Activated naive CD4-positive, alpha-beta T cell treated with anti-CD3 and anti-CD28 coated beads, Interleukin-2, amount 50 U/mL, for 24 hours (primary cell): ENCODE data around the gene CRYL1.

Source experiments
- H3K27ac Mint-ChIP-seq: one replicate; pipeline ENCODE4 v1.8.0; 2021; ENCODE audit warnings: mild to moderate bottlenecking, mixed read lengths
- H3K27me3 Mint-ChIP-seq: one replicate; pipeline ENCODE4 v1.8.0; 2021; ENCODE audit warnings: mixed read lengths
- H3K36me3 Mint-ChIP-seq: one replicate; pipeline ENCODE4 v1.8.0; 2021; ENCODE audit warnings: mixed read lengths
- H3K4me1 Mint-ChIP-seq: one replicate; pipeline ENCODE4 v1.8.0; 2021; ENCODE audit warnings: mixed read lengths
- H3K4me3 Mint-ChIP-seq: one replicate; pipeline ENCODE4 v1.8.0; 2021; ENCODE audit warnings: mild to moderate bottlenecking, mixed read lengths
- H3K9me3 Mint-ChIP-seq: one replicate; pipeline ENCODE4 v1.8.0; 2021; ENCODE audit warnings: mixed read lengths

Gene CRYL1

GRCh38 chr13:20482787-20483186 lies 42.9 kb downstream of the CRYL1 start:
- Mint-ChIP-seq H3K4me1 (peaks cover 13% of the 10 kb centered on the region), H3K9me3 (no peaks in the 10 kb centered on the region), H3K36me3 (peaks cover 9% of the 10 kb centered on the region), H3K4me3 (no peak overlapping the region), H3K27ac (no peak overlapping the region), H3K27me3 (no peaks in the 10 kb centered on the region)

DNA sequence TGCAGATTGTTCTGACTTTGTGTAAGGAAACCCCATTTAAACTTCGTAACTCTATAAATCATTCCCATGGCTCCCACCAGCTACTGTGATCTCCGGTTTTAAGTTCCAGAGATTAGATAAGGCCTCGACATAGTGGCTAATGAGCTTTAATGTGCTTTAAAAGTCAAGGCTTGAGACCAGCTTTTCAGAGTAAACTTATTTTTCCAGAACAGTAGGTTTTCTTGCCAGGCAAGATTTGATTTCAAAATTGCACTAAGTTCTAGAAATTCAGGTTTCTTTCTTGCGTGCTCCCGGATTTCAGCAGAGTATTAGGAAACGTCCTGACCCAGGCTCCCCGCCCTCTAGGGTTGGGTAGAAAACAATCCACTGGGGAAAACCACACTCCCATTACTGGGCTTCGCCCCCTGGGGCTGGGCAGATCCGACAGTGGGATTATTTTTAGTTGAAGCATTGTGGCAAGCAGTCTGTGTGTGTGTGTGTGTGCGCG lies 43.3 kb downstream of the CRYL1 start:
- Mint-ChIP-seq H3K36me3 (peaks cover 9% of the 10 kb centered on the region), H3K9me3 (no peaks in the 10 kb centered on the region), H3K4me1 (peaks cover 14% of the 10 kb centered on the region), H3K4me3 (no peak overlapping the region), H3K27ac (no peak overlapping the region), H3K27me3 (no peaks in the 10 kb centered on the region)

DNA sequence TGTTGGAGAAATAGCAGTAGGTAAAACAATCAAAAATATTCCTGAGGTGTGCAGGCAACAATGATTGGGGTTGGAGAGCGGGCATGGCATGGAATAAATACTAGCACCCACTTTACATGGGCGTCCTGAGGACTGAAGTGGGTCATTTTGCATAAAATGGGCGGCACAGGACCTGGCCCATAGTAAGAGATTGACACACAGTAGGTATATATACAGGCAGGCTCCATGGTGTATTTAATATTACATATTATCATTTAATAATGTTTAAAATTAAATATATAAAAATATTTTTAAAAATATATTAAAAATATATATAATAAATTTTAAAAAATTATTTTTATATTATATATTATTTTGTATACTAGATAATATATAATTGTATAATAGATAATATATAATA lies 48.3 kb downstream of the CRYL1 start:
- Mint-ChIP-seq H3K4me3 (no peak overlapping the region), H3K9me3 (no peaks in the 10 kb centered on the region), H3K4me1 (peaks cover 50% of the 10 kb centered on the region), H3K27me3 (no peaks in the 10 kb centered on the region), H3K36me3 (peaks cover 4% of the 10 kb centered on the region), H3K27ac (no peak overlapping the region)

DNA sequence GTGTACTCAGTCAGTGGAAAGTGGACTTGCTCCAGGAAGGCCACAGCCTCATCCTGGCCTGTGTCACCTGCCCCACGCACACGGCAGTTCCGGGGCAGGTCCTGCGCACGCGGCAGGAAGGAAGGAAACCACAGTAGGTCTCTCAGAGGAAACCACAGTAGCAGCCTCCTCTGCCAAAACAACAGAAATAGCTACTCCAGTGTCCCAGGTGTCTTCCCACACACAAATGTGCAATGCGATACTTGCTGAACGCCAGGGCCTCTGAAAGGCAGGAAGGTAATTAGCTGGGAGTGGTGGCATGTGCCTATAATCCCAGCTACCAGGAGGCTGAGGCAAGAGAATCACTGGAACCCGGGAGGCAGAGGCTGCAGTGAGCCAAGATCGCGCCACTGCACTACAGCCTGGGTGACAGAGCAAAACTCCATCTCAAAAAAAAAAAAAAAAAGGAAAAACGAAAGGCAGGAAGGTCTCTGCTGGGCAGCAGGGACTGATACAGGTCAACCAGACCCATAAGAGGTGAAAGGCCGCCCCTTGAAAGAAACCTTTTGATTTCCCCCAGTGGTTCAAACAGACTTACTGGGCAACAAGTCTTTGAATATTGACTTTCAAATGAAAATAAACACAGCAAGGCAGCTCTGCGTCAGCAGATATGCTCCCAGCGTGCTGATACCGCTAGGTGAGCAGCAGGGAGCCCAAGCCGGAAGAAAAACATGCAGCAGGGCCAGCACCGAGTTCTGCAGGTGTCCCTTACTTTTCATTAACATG lies 49.5 kb downstream of the CRYL1 start:
- H3K4me3 Mint-ChIP-seq, result peak overlapping the region; percentile 79
- peak overlapping the region; percentile 86 for H3K27ac Mint-ChIP-seq
- H3K36me3 Mint-ChIP-seq, result peaks cover 6% of the 10 kb centered on the region
- H3K27me3 Mint-ChIP-seq, result no peaks in the 10 kb centered on the region
- peaks cover 51% of the 10 kb centered on the region for H3K4me1 Mint-ChIP-seq
- H3K9me3 Mint-ChIP-seq, result no peaks in the 10 kb centered on the region

DNA sequence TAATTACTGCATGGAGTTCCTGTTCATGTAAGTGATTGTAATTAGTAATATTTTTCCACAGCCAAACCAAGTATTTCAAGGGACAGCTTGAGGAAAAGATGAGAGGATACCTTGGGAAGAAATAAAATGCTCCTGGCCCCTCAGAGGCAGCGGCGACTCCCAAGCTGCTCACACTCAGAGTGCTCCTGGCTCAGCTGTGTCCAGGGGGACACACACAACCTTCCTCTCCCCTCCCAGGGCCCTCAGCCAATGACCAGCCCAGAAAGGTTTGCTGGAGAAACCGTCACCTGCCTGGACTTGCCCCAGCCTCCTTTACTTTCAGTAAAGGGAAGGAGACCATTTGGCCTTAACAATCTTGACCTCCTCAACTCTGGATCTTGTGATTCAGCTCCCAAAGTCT lies 51.1 kb downstream of the CRYL1 start:
- Mint-ChIP-seq H3K4me1 (peaks cover 47% of the 10 kb centered on the region), H3K36me3 (peaks cover 7% of the 10 kb centered on the region), H3K4me3 (no peak overlapping the region), H3K9me3 (no peaks in the 10 kb centered on the region), H3K27me3 (no peaks in the 10 kb centered on the region), H3K27ac (peak overlapping the region; percentile 70)

DNA sequence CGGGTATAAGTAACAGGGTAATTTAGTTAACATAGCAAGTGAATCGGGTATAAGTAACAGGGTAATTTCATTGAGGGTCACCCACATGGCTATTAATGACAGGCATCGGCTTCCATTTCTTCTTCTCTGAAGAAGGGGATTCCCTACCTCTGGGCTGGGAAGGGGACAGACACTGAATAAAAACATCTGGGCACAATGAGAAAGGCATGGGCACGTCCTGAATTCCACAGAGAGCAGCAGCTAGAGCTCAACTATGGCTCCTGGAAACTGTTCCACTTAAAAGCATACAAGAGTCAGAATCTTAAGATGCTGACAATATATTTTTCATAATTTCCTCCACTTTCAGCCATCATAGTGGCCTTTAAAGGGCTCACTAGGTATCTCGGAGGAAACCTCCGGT lies 51.8 kb downstream of the CRYL1 start:
- H3K4me1 Mint-ChIP-seq, result peaks cover 47% of the 10 kb centered on the region
- H3K4me3 Mint-ChIP-seq, result peak overlapping the region; percentile 15
- H3K9me3 Mint-ChIP-seq, result no peaks in the 10 kb centered on the region
- H3K36me3 Mint-ChIP-seq, result peaks cover 7% of the 10 kb centered on the region
- H3K27ac Mint-ChIP-seq, result peak overlapping the region; percentile 14
- H3K27me3 Mint-ChIP-seq, result no peaks in the 10 kb centered on the region

DNA sequence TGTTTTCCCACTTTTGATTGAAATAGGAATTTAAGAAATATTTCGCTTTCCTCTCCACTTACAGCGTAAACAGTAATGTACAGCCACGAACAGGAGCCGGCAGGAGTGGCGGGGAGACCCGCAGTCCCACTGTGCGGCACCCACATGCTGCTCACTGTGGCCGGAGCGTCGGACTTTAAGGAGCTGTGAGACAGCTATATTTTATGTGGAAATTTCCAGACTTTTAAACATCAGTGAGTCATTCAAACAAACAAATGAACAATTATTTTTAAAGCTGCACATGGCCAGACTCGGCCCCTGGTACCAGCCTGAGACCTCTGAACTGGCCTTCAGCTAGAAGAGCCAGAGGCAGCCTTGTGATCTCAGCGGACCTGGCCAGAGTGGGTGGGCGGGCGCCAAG lies 52.5 kb downstream of the CRYL1 start:
- H3K27ac Mint-ChIP-seq, result no peak overlapping the region
- H3K4me3 Mint-ChIP-seq, result no peak overlapping the region
- H3K4me1 Mint-ChIP-seq, result peaks cover 47% of the 10 kb centered on the region
- H3K9me3 Mint-ChIP-seq, result no peaks in the 10 kb centered on the region
- H3K36me3 Mint-ChIP-seq, result peaks cover 7% of the 10 kb centered on the region
- H3K27me3 Mint-ChIP-seq, result no peaks in the 10 kb centered on the region

DNA sequence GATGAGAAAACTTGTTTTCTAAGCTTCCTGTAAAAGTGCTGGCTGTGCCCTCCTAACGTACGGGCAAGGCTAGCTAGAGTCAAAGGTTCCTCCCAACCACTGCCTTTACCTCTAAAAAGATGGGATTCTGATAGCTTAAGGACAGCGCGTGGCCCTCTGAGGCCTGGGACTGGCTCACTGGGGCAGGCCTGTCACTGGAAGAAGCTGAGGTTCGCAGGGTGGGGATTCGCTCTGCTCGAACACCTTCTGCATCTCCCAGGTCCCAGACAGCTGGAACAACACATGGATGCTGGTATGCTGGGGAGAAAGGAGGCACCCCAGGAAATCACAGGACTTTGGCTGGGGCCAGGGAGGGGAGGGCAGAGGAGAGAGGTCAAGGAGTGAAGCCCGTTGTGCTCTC lies 53.1 kb downstream of the CRYL1 start:
- H3K27ac Mint-ChIP-seq, result no peak overlapping the region
- no peak overlapping the region for H3K4me3 Mint-ChIP-seq
- H3K4me1 Mint-ChIP-seq, result peaks cover 47% of the 10 kb centered on the region
- peaks cover 7% of the 10 kb centered on the region for H3K36me3 Mint-ChIP-seq
- no peaks in the 10 kb centered on the region for H3K27me3 Mint-ChIP-seq
- H3K9me3 Mint-ChIP-seq, result no peaks in the 10 kb centered on the region

DNA sequence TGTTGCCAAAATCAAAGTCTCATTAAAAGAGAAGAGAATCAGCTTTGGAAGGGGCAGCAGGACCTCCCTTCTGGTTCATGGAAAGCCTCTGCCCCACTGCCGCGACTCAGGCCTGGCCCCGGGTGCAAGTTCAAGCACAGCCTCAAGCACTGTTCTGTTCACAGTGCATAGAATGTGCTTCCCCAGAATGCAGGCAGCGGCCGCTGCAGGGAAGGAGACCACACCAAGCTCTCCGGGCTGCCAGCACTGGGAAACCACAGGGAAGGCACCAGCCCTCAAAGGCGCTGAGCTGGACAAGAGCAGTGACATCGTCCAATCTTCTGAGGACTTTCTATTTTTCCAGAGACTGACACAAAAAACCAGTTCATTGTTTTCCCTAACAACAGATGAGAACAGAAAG lies 55.5 kb downstream of the CRYL1 start:
- Mint-ChIP-seq H3K9me3 (no peaks in the 10 kb centered on the region), H3K4me1 (peaks cover 33% of the 10 kb centered on the region), H3K4me3 (no peak overlapping the region)

GRCh38 chr13:20466371-20466770 lies 59.3 kb downstream of the CRYL1 start:
- no peaks in the 10 kb centered on the region for H3K9me3 Mint-ChIP-seq
- H3K27me3 Mint-ChIP-seq, result no peaks in the 10 kb centered on the region
- H3K4me3 Mint-ChIP-seq, result no peak overlapping the region
- peaks cover 35% of the 10 kb centered on the region for H3K4me1 Mint-ChIP-seq
- no peak overlapping the region for H3K27ac Mint-ChIP-seq
- peaks cover 3% of the 10 kb centered on the region for H3K36me3 Mint-ChIP-seq

More for the DNA sequence above, 55.5 kb downstream of the CRYL1 start:
- Mint-ChIP-seq H3K27ac (no peak overlapping the region), H3K36me3 (peaks cover 7% of the 10 kb centered on the region), H3K27me3 (no peaks in the 10 kb centered on the region)

DNA sequence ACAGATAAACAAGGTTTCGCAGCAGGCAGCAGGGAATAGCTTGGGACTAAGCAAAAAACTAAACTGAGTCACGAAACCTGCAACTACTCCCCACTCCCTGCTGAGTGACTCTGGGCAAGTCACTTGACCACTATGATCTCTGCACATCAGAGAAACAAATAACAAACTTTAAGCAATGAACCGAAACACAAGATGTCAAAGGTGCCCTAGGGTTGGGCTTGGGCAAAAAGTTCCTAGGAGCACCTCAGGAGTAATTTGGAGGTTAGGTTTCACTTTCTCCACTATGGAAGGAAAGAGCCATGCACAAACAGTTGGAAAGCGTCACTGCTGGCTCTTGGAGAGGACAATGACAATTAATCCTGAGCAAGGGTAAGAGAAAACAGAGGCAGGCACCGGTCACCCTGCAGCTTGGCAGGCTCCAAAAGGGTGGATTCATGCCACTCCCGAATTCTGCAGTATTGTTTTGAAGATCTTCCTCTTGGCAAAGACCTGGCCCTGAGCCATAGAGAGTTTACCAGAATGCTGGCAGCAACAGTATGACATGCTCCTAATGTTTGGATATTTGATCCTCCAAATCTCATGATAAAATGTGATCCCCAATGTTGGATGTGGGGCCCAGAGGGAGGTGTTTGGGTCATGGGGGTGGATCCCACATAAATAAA lies 60.3 kb downstream of the CRYL1 start:
- Mint-ChIP-seq H3K27me3 (no peaks in the 10 kb centered on the region), H3K27ac (no peak overlapping the region), H3K9me3 (no peaks in the 10 kb centered on the region), H3K4me1 (peaks cover 36% of the 10 kb centered on the region), H3K4me3 (no peak overlapping the region), H3K36me3 (no peaks in the 10 kb centered on the region)

DNA sequence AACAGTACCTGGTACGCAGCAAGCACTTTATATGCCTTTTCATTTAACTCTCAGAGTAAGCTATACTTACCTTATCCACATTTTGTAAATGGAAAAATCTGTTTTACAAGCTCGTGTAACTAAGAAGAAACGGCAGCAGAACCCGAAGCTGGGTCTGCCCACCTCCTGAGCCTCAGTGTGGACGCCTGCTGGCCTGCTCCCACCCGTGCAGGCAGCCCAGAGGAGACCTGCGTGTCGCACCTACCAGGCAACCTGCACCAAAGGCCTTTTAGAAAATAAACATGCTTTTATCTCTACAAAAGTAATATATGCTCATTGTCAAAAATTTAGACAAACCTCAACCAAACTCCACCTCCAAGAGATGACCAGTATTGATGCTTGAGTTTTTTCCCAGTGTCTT lies 62.7 kb downstream of the CRYL1 start:
- no peak overlapping the region for H3K4me3 Mint-ChIP-seq
- H3K36me3 Mint-ChIP-seq, result no peaks in the 10 kb centered on the region
- no peak overlapping the region for H3K27ac Mint-ChIP-seq
- no peaks in the 10 kb centered on the region for H3K27me3 Mint-ChIP-seq
- H3K4me1 Mint-ChIP-seq, result peaks cover 40% of the 10 kb centered on the region
- H3K9me3 Mint-ChIP-seq, result no peaks in the 10 kb centered on the region

GRCh38 chr13:20462533-20462915 lies 63.1 kb downstream of the CRYL1 start:
- Mint-ChIP-seq H3K4me3 (no peak overlapping the region), H3K36me3 (no peaks in the 10 kb centered on the region), H3K27ac (no peak overlapping the region)

DNA sequence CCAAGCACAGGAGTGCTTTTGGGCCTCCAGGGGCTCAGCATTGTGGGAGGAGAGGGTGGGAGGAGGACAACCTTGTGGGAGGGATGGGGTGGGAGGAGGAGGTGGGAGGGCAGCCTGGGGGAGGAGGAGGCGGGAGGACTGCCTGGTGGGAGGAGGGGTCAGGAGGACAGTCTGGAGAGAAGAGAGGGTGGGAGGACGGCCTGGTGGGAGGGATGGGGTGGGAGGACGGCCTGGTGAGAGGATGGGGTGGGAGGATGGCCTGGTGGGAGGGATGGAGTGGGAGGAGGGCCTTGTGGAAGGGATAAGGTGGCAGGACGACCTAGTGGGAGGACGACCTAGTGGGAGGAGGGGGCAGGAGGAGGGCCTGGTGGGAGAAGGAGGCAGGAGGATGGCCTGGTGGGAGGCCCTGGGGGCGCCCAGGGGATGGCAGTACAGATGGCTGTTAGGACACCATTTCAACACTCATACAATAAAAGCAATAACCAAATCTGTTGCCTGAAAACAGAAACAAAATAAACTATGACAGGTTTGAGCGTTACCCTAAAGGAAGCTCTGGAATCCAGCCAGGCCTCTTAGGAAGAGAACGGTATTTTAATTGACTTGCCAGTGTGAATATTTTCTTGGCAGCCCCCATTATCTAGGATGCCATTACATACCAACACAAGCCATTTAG lies 63.7 kb downstream of the CRYL1 start:
- Mint-ChIP-seq H3K4me3 (no peak overlapping the region), H3K9me3 (no peaks in the 10 kb centered on the region), H3K27ac (no peak overlapping the region), H3K4me1 (peaks cover 47% of the 10 kb centered on the region), H3K27me3 (no peaks in the 10 kb centered on the region), H3K36me3 (no peaks in the 10 kb centered on the region)

More at GRCh38 chr13:20462533-20462915, 63.1 kb downstream of the CRYL1 start:
- no peaks in the 10 kb centered on the region for H3K9me3 Mint-ChIP-seq
- no peaks in the 10 kb centered on the region for H3K27me3 Mint-ChIP-seq
- H3K4me1 Mint-ChIP-seq, result peaks cover 44% of the 10 kb centered on the region

- H3K36me3 Mint-ChIP-seq, result peaks cover 1% of the 10 kb centered on the region
- peaks cover 47% of the 10 kb centered on the region for H3K4me1 Mint-ChIP-seq
- no peaks in the 10 kb centered on the region for H3K9me3 Mint-ChIP-seq
- H3K4me3 Mint-ChIP-seq, result no peak overlapping the region
- no peaks in the 10 kb centered on the region for H3K27me3 Mint-ChIP-seq
- no peak overlapping the region for H3K27ac Mint-ChIP-seq
Measured at GRCh38 chr13:20461481-20461859, 64.2 kb downstream of the CRYL1 start.

DNA sequence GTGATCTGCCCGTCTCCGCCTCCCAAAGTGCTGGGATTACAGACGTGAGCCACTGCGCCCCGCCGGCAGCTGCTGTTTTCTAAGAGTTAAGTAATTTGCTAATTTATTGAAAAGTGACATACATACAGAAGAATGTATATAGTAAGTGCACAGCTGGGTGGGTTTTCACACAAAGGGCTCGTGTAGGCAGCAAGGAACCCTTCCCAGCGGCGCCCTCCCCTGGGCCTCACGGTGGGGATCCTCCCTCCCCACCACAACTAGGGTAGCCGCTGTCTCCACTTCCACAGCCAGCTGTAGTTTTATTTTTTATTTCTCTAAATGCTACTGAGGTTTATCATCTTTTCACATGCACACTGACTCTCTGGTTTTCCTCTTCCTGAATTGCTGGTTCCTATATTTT lies 64.9 kb downstream of the CRYL1 start:
- Mint-ChIP-seq H3K4me1 (peaks cover 45% of the 10 kb centered on the region), H3K27ac (no peak overlapping the region), H3K4me3 (no peak overlapping the region), H3K36me3 (peaks cover 1% of the 10 kb centered on the region), H3K9me3 (no peaks in the 10 kb centered on the region), H3K27me3 (no peaks in the 10 kb centered on the region)
